Fibroblast of skin of scalp (primary cell): Measurements from ENCODE around the gene ABHD16B. TPM values are rescaled to one million over a fixed set of nuclear protein-coding genes. Genes with fewer than 3 reads are reported as not detected.

Experiments
- DNase-seq: peaks from one replicate; pipeline ENCODE4 v3.0.0-alpha.2; 2013
- polyA plus RNA-seq, 2 experiments: library from polyadenylated mRNA; unstranded; fragments of 120-200 nt; gene quantifications; one replicate each; pipeline ENCODE4 v1.2.1, GENCODE V29; 2013; ENCODE audit not compliant: insufficient read length in 2 of 2

Gene ABHD16B
- not detected for polyA plus RNA-seq (2013, experiment 1 of 2; ENCODE audit: insufficient read length)
- polyA plus RNA-seq (2013, experiment 2 of 2; ENCODE audit: insufficient read length), result not detected

GRCh38 chr20:63861365-63861934, at the start of gene ABHD16B:
ABHD16B (plus strand) TSS chr20:63861498; CDS start chr20:63861541, 43 bp downstream.
- no peak for DNase-seq

DNA sequence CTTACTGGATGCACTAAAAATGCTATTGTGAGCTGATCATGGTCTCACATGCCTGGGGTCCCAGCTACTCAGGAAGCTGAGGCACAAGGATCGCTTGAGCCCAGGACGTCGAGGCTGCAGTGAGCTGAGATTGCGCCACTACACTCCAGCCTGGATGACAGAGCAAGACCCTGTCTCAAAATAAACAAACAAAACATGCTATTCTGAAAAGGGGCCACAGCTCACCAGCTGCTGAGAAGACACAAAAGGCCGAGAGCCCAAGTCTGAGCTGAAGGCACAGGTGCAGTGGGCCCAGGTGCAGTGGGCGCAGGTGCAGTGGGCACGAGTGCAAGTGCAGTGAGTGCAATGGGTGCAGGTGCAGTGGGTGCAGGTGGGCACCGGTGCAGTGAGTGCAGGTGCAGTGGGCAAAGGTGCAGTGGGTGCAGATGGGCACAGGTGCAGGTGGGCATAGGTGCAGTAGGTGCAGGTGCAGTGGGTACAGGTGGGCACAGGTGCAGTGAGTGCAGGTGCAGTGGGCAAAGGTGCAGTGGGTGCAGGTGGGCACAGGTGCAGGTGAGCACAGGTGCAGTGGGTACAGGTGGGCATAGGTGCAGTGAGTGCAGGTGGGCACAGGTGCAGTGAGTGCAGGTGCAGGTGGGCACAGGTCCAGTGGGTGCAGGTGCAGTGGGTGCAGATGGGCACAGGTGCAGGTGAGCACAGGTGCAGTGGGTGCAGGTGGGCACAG, 46.2 kb upstream of the ABHD16B start:
- no peak for DNase-seq

- no peak for DNase-seq
Observed at GRCh38 chr20:63815615-63816253, 45.6 kb upstream of the ABHD16B start.

DNA sequence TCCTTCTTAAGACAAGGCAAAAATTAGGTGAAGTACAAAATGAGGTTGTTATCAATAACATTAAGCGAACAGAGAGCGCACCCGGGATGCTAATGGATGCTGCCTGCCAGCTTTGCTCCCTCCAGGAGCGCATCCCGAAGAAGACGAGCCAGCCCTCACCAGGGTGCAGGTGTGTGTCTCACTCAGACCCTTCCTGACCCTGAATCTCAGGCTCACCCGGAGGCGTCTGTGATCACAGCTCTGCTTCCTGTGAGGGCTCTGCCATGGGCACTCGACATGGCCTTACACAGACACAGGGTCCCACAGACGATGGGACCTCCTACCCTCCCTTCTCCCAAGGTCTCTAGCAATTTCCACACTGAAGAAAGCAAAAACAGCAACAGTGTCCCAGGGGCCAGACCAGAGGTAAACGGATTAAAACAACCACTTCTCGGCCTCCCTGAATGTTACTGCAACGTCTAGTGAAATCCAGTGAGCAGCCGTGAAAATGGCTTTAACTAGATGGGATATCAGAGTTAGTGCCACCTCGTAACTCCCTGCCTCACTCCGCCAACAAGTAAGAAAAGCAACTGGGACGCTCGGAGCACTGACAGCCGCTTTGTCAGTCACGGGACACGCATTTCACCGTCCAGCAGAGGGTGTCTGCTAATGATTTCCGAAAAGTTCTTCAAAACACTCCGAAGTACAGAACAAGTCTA, 41.9 kb upstream of the ABHD16B start:
- peak; percentile 30 for DNase-seq

- DNase-seq, result no peak
Observed at GRCh38 chr20:63821811-63822210, 39.5 kb upstream of the ABHD16B start.

GRCh38 chr20:63822276-63822696, 39.0 kb upstream of the ABHD16B start:
- DNase-seq, result no peak

GRCh38 chr20:63823691-63824311, 37.5 kb upstream of the ABHD16B start:
- DNase-seq, result no peak

- no peak for DNase-seq
Observed at GRCh38 chr20:63825331-63826118, 35.8 kb upstream of the ABHD16B start.

GRCh38 chr20:63826753-63827152, 34.5 kb upstream of the ABHD16B start:
- DNase-seq, result no peak

DNA sequence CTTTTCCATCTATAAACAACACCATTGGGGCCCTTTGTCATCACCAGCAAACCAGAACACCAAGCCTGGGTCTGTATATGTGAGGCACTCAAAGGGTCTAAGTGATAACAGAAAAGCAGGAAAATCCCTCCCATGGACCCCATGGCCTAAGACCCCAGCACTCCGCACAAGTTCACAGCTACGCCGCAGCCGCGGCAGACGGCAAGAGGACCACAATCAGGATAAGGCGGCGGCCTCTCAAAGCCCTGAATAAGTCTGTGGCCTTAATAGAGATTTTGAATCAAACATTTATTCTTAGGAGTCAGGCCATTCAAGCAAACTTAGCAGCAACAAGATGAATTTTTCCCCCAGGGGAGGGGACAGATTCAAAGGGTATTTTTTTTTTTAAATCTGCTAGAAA, 33.2 kb upstream of the ABHD16B start:
- DNase-seq, result no peak

GRCh38 chr20:63828545-63828944, 32.8 kb upstream of the ABHD16B start:
- DNase-seq, result no peak

GRCh38 chr20:63828951-63829350, 32.3 kb upstream of the ABHD16B start:
- no peak for DNase-seq

- DNase-seq, result no peak
Observed at GRCh38 chr20:63829603-63829944, 31.7 kb upstream of the ABHD16B start.

DNA sequence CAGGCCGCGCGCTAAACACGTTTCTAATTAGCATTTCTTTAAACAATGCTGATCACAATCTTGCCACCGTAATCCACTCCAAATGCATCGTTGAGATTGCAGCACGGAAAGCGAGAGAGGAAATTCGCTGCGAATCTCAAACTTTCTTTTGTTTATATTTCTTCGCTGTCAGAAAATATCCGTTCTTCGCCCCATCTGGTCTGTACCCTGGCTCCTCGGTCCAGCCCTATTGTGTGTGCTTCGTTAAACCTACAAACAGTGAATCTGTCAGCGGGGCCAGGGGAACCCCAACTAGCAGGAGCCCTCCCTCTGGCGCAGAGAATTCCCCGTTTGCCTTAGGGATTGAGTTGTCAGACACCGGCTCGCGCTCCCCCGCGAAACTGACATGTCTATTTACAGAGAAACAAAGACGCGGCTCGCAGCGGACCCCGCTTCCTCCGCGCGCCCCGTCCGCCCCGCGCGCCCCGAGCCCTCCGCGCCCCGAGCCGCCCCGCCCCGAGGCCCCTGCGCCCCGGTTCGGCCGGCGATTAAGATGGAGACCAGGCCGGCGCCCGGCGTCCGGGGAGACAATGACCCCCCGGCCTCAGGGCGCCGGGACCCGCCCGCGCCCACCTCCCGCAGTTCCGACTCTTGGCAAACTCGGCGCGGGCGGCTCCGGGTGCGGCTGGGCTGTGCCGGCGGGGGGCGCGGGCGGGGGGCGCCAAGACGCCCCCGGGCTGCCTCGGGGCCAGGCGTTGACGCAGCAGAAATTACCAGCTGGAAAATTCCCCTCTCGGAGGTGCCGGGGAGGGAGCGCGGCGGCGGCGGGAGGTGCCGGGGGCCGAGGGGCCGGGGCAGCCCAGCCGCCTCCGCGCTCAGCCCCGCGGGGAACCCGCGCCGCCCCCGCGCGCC, 31.1 kb upstream of the ABHD16B start:
- no peak for DNase-seq

- peak; percentile 55 for DNase-seq
Observed at GRCh38 chr20:63830841-63831588, 30.3 kb upstream of the ABHD16B start, which contains the start of gene ZBTB46. ZBTB46 (minus strand) TSS chr20:63831264; CDS start chr20:63790757, 40,507 bp downstream.

- DNase-seq, result no peak
Observed at GRCh38 chr20:63831646-63831992, 29.7 kb upstream of the ABHD16B start.

GRCh38 chr20:63831993-63832686, 29.2 kb upstream of the ABHD16B start:
- no peak for DNase-seq

DNA sequence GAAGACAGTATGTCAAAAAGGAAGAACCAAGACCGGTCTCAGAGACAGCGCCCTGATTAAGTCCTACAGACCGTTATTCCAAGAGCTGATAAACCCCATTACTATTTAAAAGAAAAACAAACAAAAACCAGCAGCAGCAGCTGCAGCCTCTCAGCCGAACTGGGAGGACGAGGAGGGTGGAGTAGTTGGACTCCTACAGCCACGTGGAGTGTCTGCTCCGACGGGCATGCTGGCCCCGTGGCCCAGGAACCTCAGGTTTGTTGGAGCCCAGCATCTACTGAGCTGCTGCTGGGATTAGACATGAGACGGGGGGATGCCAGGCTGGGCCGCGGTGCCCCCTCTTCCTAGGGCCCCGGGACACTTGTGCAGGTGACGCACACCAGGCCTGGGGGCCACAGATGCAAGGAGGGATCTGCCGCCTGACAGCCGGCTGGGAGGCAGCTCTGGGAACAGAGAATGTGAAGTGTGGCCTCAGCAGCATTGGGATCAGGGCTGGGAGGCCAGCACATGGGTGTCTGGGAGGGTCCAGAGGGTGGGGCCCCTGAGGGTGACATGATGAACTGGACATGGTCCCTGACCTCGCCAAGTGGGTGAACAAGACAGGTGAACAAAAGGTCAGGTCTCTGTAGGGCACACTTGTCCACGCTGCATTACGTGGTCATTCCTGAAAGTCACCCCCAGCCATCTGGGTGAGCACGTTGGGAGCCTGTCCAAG, 27.4 kb upstream of the ABHD16B start:
- DNase-seq, result peak; percentile 54

GRCh38 chr20:63834491-63834880, 26.8 kb upstream of the ABHD16B start:
- DNase-seq, result no peak
